ENCODE data around the gene USP34.

GRCh38 chr2:61512768-61513398, 42.0 kb upstream of the USP34 start:
- TF ChIP-seq EZH2 (IDR thresholded peaks at IDR 0.05; ENCODE audit: borderline replicate concordance, low read length) (no peak), CTCF (conservative IDR thresholded peaks at IDR 0.05 in 1 of 2, IDR thresholded peaks at IDR 0.05 in 1 of 2; ENCODE audit: extremely low read depth in 1 of 2, insufficient read depth in 1 of 2, low read depth in 1 of 2, low read length in 2 of 2) (no peak)

All from mammary epithelial cell (primary cell).